Measurements from ENCODE around the gene HERC3. TPM values are rescaled to one million over a fixed set of nuclear protein-coding genes. Genes with fewer than 3 reads are reported as not detected.
A peak's percentile ranks its signal among the peaks of the same experiment; 100 is the strongest.

The HERC3 gene
- total and polyA plus RNA-seq, 10 of the 15 experiments (the other 5 are each of a cell fraction or from before 2014, with no cell fraction given) = 0.52 to 18.2 (median 2.8) TPM

GRCh38 chr4:88706574-88706973, 114.3 kb downstream of the HERC3 start:
- H3K4me2 ChIP-seq (ENCODE audit: control insufficient read depth, insufficient read depth) = no peak overlapping the region
- BruUV-seq (replicated peaks) = no TSS peak
- in situ Hi-C loops (cut with MboI) = no loop called here
- H3K36me3 ChIP-seq (ENCODE audit: control insufficient read depth in 2 of 2, insufficient read depth in 2 of 2, low read length in 1 of 2) = no peaks in the 10 kb centered on the region
- H3K79me2 ChIP-seq (ENCODE audit: control insufficient read depth, insufficient read depth, low read length) = no peaks in the 10 kb centered on the region
- H3K4me1 ChIP-seq (ENCODE audit: control insufficient read depth, insufficient read depth, low read length) = no peaks in the 10 kb centered on the region
- H3K9me3 ChIP-seq (replicated peaks; ENCODE audit: control insufficient read depth, insufficient read depth, low read length) = no peaks in the 10 kb centered on the region
- intact Hi-C loops (cut with micrococcal nuclease; ENCODE audit: unreplicated experiment) = no loop called here
- WGBS (ENCODE audit: insufficient coverage, insufficient replicate concordance, low lambda C conversion rate, missing lambda C conversion rate) = 87% methylated on average over 9 of the region's 9 CpGs
- H3K27ac ChIP-seq (ENCODE audit: control insufficient read depth, insufficient read depth) = no peak overlapping the region
- ATAC-seq (no peak), FAIRE-seq (no peak), DNase-seq (ENCODE audit: low read depth, low spot score) (no peak)
- no peaks in the 10 kb centered on the region for H4K20me1 ChIP-seq (ENCODE audit: control insufficient read depth, insufficient read depth)
- no peak overlapping the region for H3K9ac ChIP-seq (ENCODE audit: control insufficient read depth, insufficient read depth, low read length)
- ChIA-PET POLR2A (no interaction called here), RAD21 (ENCODE audit: unreplicated experiment) (no interaction called here), SMC1A (ENCODE audit: uncharacterized antibody, unreplicated experiment) (interaction anchor here (0.8 kb wide), 1 partner anchor 1835 kb away, joined by 4 read pairs; no protein-coding TSS in a partner anchor), CTCF (interaction anchor here (0.7 to 1.8 kb wide), 4 partner anchors 33 to 316 kb away, joined by 3 to 8 read pairs (median 3); no protein-coding TSS in a partner anchor)
- no peaks in the 10 kb centered on the region for H3K27me3 ChIP-seq (replicated peaks in 1 of 2; ENCODE audit: control insufficient read depth in 2 of 2, insufficient read depth in 2 of 2, low read length in 1 of 2)
- H3K4me3 ChIP-seq = no peak overlapping the region
- TF ChIP-seq SUPT20H (IDR thresholded peaks at IDR 0.05; ENCODE audit: borderline replicate concordance, control insufficient read depth, low read depth, low read length) (no peak), CTCF (IDR thresholded peaks at IDR 0.05 in 2 of 3, conservative IDR thresholded peaks at IDR 0.05 in 1 of 3; ENCODE audit: control insufficient read depth in 2 of 3, extremely low read depth in 1 of 3, insufficient read depth in 1 of 3, low read depth in 3 of 3, low read length in 3 of 3) (peak in 2 of 3 experiments; percentile 12 to 17; a peak in 1 of 6 replicates), RAD21 (IDR thresholded peaks at IDR 0.05; ENCODE audit: insufficient read depth, low read depth, low read length) (peak; percentile 23; the same call in 1 of the 2 replicates)
- no peak overlapping the region for H2AFZ ChIP-seq (ENCODE audit: control insufficient read depth, low read depth, low read length)

GRCh38 chr4:88709989-88710388, 117.7 kb downstream of the HERC3 start:
- ATAC-seq = no peak
- FAIRE-seq = no peak
- no peak overlapping the region for H3K27ac ChIP-seq (ENCODE audit: control insufficient read depth, insufficient read depth)
- no peak overlapping the region for H3K4me3 ChIP-seq
- H4K20me1 ChIP-seq (ENCODE audit: control insufficient read depth, insufficient read depth) = no peaks in the 10 kb centered on the region
- H3K36me3 ChIP-seq (ENCODE audit: control insufficient read depth in 2 of 2, insufficient read depth in 2 of 2, low read length in 1 of 2) = no peaks in the 10 kb centered on the region; a peak in 1 of 4 replicates
- no peak overlapping the region for H3K9ac ChIP-seq (ENCODE audit: control insufficient read depth, insufficient read depth, low read length)
- no peaks in the 10 kb centered on the region for H3K79me2 ChIP-seq (ENCODE audit: control insufficient read depth, insufficient read depth, low read length)
- H3K27me3 ChIP-seq (replicated peaks in 1 of 2; ENCODE audit: control insufficient read depth in 2 of 2, insufficient read depth in 2 of 2, low read length in 1 of 2) = no peaks in the 10 kb centered on the region
- CTCF ChIA-PET = no interaction called here
- POLR2A ChIA-PET = no interaction called here
- H3K4me2 ChIP-seq (ENCODE audit: control insufficient read depth, insufficient read depth) = no peak overlapping the region
- DNase-seq (ENCODE audit: low read depth, low spot score) = no peak
- SMC1A ChIA-PET (ENCODE audit: uncharacterized antibody, unreplicated experiment) = no interaction called here
- no peaks in the 10 kb centered on the region for H3K4me1 ChIP-seq (ENCODE audit: control insufficient read depth, insufficient read depth, low read length)
- H3K9me3 ChIP-seq (replicated peaks; ENCODE audit: control insufficient read depth, insufficient read depth, low read length) = no peaks in the 10 kb centered on the region
- in situ Hi-C loops (cut with MboI) (no loop called here), intact Hi-C loops (cut with micrococcal nuclease; ENCODE audit: unreplicated experiment) (no loop called here)
- TF ChIP-seq SUPT20H (IDR thresholded peaks at IDR 0.05; ENCODE audit: borderline replicate concordance, control insufficient read depth, low read depth, low read length) (no peak), CEBPZ (IDR thresholded peaks at IDR 0.05; ENCODE audit: low read depth, low read length) (no peak), EGR1 (IDR thresholded peaks at IDR 0.05; ENCODE audit: borderline replicate concordance in 1 of 2, low read depth in 2 of 2, low read length in 2 of 2) (no peak), ESRRA (IDR thresholded peaks at IDR 0.05; ENCODE audit: low read length) (no peak)
- BruUV-seq (replicated peaks) = no TSS peak
- 58% methylated on average over 1 of the region's 1 CpG for WGBS (ENCODE audit: insufficient coverage, insufficient replicate concordance, low lambda C conversion rate, missing lambda C conversion rate)
- no peak overlapping the region for H2AFZ ChIP-seq (ENCODE audit: control insufficient read depth, low read depth, low read length)
- RAD21 ChIA-PET (ENCODE audit: unreplicated experiment) = no interaction called here
